Astrocyte of the cerebellum (primary cell): Measurements from ENCODE around the gene BTLA.

Experiments
- DNase-seq: peaks from one replicate; pipeline ENCODE4 v3.0.0-alpha.2; 2011; ENCODE audit warnings: low read depth
- H3K4me3 ChIP-seq: 2 replicates; pipeline ENCODE4 v1.5.1; 2011; ENCODE audit warnings: mild to moderate bottlenecking, low read depth, low read length, moderate library complexity
- in situ Hi-C: cut with HindIII; loops from 2 replicates; pipeline ENCODE4 v1.10.0; 2017; ENCODE audit warnings: low sequenced_read_pairs
- TF ChIP-seq, protein P1 (sequence below): IDR thresholded peaks from 2 replicates; pipeline ENCODE4 v1.5.1; 2012; ENCODE audit warnings: low read length, low read depth, moderate library complexity, mild to moderate bottlenecking; ENCODE audit errors: missing control alignments

Gene BTLA

DNA sequence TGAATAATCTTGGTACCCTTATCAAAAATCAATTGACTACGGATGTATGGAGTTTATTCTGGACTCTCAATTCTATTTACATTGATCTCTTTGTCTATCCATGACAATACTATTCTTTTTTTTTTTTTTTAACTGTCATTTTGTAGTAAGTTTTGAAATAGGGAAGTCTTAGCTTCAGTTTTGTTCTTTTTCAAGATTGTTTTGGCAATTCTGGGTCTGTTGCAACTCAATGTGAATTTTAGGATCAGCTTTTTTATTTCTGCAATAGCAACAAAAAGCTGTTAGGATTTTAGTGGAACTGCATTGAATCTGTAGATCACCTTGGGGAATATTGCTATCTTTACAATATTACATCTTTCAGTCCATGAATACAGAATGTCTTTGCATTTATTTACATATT lies 21.4 kb downstream of the BTLA start:
- in situ Hi-C loops: no loop called here
- no peak for DNase-seq
- no peak overlapping the region for H3K4me3 ChIP-seq
- TF ChIP-seq, protein P1, sequence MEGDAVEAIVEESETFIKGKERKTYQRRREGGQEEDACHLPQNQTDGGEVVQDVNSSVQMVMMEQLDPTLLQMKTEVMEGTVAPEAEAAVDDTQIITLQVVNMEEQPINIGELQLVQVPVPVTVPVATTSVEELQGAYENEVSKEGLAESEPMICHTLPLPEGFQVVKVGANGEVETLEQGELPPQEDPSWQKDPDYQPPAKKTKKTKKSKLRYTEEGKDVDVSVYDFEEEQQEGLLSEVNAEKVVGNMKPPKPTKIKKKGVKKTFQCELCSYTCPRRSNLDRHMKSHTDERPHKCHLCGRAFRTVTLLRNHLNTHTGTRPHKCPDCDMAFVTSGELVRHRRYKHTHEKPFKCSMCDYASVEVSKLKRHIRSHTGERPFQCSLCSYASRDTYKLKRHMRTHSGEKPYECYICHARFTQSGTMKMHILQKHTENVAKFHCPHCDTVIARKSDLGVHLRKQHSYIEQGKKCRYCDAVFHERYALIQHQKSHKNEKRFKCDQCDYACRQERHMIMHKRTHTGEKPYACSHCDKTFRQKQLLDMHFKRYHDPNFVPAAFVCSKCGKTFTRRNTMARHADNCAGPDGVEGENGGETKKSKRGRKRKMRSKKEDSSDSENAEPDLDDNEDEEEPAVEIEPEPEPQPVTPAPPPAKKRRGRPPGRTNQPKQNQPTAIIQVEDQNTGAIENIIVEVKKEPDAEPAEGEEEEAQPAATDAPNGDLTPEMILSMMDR: no peak

DNA sequence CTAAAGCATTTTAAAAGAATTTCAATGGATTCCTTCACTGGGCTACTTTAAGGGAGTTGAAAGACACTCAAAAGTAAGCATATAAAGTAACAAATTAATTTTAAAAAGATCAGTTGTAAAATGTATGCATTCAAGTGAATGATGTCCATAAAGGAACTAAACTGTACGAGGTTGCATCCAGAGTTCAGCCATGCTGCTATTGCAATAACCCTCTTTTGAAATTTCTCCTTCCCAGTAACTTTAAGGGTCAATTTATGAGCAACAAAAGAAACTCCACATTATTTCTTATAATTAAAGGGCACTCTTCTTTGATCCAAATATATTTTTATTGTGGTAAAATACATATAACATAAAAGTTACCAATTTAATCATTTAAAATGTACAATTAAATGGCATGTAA lies 22.9 kb downstream of the BTLA start:
- TF ChIP-seq, protein P1: no peak
- in situ Hi-C loops: no loop called here
- DNase-seq: no peak
- no peak overlapping the region for H3K4me3 ChIP-seq

DNA sequence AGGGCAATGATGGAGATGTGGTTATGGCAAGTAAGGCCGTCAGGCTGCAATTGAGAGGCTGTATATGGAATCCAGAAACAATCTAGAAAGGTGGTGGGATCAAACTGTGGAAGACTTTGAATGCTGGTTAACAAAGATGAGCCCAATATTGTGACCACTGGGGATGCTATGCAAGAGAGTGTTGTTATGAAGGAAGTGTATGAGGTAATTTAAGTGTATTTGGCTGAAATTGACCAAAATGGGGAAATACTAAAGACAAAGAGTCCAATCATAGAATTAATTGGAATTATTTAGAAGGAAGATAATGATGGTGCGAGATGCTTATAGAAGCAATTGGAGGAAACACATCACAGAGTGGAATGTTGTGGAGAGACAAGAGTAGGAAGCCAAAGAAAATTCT lies 24.5 kb downstream of the BTLA start:
- in situ Hi-C loops: no loop called here
- no peak for DNase-seq
- no peak overlapping the region for H3K4me3 ChIP-seq
- TF ChIP-seq, protein P1: no peak

DNA sequence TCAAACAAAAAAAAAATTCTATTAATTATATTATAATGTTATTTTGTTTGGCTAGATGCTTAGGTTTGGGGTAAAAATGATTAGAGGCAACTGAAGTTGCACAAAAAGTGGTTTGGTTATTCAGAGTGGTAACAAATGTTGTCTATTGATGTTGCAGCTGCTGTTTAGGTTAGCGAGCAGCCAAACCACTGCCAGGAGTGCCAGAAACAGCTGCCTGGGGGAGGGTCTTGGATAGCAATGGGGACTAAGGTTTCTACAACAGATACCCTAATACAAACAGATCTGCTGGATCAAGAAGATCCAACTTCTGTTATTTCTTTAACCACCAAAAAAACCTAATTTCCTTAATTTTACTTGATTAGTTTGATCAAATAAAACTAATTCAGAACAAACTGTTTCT lies 26.6 kb downstream of the BTLA start:
- H3K4me3 ChIP-seq: no peak overlapping the region
- TF ChIP-seq, protein P1: no peak
- peak; percentile 26 for DNase-seq
- in situ Hi-C loops: no loop called here

DNA sequence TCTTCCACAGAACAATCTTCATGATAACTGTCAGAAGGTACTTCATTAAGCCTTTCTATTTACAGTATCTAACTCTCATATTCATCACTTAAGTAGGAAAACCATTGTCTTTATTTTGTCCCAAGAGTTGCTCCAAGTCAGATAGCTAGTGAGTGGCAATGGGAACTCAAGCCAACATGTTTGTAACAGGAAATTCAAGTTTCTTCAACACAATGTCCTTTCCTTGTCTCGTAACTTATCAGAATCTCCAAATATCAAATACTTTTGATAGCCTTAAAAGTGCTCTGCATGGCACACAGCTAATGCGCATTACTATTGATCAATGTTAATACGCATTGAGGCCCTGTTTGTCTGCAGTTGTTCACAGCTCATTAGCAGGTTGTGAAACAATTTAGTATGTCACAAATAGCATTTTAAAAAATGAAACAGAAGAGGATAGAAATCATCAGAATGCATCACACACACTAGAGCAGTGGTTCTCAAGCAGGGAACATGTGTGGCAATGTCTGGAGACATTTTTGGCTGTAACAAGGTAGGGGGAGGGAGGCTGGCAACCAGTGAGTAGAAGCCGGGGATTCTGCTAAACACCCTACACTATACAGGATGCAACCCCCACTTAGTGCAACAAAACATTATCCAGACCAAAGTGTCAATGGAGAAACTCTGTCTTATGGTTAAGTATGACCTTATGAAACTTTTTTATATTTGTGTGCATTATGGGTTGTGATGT lies 27.5 kb downstream of the BTLA start:
- TF ChIP-seq, protein P1: no peak
- H3K4me3 ChIP-seq: no peak overlapping the region
- no peak for DNase-seq
- in situ Hi-C loops: no loop called here

DNA sequence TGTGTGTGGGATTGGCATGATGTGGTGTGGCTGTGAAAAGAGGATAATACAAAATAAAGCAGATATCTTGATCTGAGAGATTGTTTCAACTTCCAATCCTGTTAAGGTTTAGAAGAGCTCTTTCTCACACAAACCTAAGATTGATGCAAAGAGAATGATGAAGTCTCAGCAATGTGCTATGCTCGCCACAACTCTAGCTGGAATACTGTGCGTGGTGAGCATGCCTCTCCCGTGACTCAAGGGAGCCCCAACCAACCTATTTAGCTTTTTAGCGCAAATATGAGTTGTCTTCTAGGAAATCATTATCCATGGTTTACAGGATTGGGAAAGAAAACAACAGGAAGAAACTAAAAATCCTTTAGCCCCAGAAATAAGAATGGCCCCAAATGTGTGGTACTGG lies 28.5 kb downstream of the BTLA start:
- no peak overlapping the region for H3K4me3 ChIP-seq
- peak; percentile 49 for DNase-seq
- in situ Hi-C loops: no loop called here
- TF ChIP-seq, protein P1: no peak
